ENCODE measurements around the gene IL17C.

DNA sequence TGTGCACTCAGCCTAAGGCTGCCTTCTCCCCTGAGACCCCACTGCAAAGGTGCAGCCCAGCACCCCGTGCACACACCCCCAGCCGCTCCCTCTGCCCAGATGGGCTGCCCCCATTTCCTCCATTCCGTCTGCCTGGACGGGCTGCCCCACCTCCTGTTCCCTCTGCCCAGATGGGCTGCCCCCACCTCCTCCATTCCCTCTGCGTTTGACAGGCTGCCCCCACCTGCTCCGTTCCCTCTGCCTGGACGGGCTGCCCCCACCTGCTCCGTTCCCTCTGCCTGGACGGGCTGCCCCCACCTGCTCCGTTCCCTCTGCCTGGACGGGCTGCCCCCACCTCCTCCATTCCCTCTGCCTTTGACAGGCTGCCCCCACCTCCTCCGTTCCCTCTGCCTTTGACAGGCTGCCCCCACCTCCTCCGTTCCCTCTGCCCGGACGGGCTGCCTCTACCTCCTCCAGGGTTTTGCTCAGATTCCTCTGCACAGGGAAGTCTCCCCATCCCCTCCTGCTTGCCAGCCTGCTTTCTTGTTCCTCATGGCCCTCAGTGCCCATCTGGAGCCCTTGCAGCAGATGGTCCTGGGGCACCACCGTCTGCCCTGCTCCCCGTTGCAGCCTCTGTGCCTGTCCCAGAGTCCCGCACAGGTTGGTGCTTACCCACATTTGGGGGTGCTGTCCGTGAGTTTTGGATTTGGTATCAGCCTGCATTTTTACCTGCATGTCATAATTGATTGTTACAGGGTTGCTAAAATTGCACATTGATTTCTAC is 23.4 kb upstream of the IL17C start:
- TF ChIP-seq POLR2AphosphoS5 (IDR thresholded peaks at IDR 0.05; ENCODE audit: low read depth, low read length) (no peak), TAF1 (IDR thresholded peaks at IDR 0.05; ENCODE audit: borderline replicate concordance, low read depth, low read length) (no peak), SIN3A (IDR thresholded peaks at IDR 0.05; ENCODE audit: borderline replicate concordance, low read depth, low read length) (no peak), FOXM1 (IDR thresholded peaks at IDR 0.05; ENCODE audit: low read depth) (no peak), JUND (IDR thresholded peaks at IDR 0.05) (no peak), RCOR1 (IDR thresholded peaks at IDR 0.05; ENCODE audit: low read length) (no peak), GABPA (IDR thresholded peaks at IDR 0.05; ENCODE audit: low read depth) (no peak), RAD21 (IDR thresholded peaks at IDR 0.05; ENCODE audit: low read length) (no peak), EP300 (IDR thresholded peaks at IDR 0.05; ENCODE audit: borderline replicate concordance in 1 of 2, low read depth in 1 of 2, low read length in 1 of 2) (no peak)
- TF ChIP-seq, protein P1, sequence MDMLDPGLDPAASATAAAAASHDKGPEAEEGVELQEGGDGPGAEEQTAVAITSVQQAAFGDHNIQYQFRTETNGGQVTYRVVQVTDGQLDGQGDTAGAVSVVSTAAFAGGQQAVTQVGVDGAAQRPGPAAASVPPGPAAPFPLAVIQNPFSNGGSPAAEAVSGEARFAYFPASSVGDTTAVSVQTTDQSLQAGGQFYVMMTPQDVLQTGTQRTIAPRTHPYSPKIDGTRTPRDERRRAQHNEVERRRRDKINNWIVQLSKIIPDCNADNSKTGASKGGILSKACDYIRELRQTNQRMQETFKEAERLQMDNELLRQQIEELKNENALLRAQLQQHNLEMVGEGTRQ (IDR thresholded peaks at IDR 0.05; ENCODE audit: borderline replicate concordance, low read depth, low read length), result no peak
- TF ChIP-seq, protein P2, sequence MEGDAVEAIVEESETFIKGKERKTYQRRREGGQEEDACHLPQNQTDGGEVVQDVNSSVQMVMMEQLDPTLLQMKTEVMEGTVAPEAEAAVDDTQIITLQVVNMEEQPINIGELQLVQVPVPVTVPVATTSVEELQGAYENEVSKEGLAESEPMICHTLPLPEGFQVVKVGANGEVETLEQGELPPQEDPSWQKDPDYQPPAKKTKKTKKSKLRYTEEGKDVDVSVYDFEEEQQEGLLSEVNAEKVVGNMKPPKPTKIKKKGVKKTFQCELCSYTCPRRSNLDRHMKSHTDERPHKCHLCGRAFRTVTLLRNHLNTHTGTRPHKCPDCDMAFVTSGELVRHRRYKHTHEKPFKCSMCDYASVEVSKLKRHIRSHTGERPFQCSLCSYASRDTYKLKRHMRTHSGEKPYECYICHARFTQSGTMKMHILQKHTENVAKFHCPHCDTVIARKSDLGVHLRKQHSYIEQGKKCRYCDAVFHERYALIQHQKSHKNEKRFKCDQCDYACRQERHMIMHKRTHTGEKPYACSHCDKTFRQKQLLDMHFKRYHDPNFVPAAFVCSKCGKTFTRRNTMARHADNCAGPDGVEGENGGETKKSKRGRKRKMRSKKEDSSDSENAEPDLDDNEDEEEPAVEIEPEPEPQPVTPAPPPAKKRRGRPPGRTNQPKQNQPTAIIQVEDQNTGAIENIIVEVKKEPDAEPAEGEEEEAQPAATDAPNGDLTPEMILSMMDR (IDR thresholded peaks at IDR 0.05), result no peak
- TF ChIP-seq, protein P3, sequence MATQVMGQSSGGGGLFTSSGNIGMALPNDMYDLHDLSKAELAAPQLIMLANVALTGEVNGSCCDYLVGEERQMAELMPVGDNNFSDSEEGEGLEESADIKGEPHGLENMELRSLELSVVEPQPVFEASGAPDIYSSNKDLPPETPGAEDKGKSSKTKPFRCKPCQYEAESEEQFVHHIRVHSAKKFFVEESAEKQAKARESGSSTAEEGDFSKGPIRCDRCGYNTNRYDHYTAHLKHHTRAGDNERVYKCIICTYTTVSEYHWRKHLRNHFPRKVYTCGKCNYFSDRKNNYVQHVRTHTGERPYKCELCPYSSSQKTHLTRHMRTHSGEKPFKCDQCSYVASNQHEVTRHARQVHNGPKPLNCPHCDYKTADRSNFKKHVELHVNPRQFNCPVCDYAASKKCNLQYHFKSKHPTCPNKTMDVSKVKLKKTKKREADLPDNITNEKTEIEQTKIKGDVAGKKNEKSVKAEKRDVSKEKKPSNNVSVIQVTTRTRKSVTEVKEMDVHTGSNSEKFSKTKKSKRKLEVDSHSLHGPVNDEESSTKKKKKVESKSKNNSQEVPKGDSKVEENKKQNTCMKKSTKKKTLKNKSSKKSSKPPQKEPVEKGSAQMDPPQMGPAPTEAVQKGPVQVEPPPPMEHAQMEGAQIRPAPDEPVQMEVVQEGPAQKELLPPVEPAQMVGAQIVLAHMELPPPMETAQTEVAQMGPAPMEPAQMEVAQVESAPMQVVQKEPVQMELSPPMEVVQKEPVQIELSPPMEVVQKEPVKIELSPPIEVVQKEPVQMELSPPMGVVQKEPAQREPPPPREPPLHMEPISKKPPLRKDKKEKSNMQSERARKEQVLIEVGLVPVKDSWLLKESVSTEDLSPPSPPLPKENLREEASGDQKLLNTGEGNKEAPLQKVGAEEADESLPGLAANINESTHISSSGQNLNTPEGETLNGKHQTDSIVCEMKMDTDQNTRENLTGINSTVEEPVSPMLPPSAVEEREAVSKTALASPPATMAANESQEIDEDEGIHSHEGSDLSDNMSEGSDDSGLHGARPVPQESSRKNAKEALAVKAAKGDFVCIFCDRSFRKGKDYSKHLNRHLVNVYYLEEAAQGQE (IDR thresholded peaks at IDR 0.05; ENCODE audit: low read depth, low read length), result no peak

Data from SK-N-SH (cell line).